GM19023 (cell line): ENCODE results near the gene SET.

Experiments
- ATAC-seq: cut with Tn5 transposase; IDR thresholded peaks from one replicate; pipeline ENCODE4 v1.9.1; 2021; ENCODE audit warnings: mild to moderate bottlenecking, moderate library complexity; ENCODE audit not compliant: unreplicated experiment

The SET gene

GRCh38 chr9:128707446-128707845, 18.4 kb downstream of the SET start:
- ATAC-seq = no peak

GRCh38 chr9:128712451-128713410, 23.7 kb downstream of the SET start:
- no peak for ATAC-seq

DNA sequence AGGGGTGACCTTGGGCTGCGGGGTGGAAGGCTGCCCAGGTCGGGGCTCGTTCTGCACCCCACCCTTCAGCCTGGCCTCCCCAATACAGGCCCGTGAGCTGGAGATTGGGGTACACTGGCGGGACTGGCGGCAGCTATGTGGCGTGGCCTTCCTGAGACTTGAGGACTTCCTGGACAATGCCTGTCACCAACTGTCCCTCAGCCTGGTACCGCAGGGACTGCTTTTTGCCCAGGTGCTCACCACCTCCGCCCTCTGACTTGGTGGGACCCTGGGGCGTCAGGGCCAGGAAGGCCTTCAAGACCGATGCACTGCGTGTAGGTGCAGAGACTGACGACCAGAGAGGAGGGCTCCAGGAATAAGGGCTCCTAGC, 24.4 kb downstream of the SET start:
- ATAC-seq = no peak

GRCh38 chr9:128713941-128714573, 25.0 kb downstream of the SET start:
- no peak for ATAC-seq

- ATAC-seq = no peak
Measured at GRCh38 chr9:128714586-128715435, 25.8 kb downstream of the SET start.

DNA sequence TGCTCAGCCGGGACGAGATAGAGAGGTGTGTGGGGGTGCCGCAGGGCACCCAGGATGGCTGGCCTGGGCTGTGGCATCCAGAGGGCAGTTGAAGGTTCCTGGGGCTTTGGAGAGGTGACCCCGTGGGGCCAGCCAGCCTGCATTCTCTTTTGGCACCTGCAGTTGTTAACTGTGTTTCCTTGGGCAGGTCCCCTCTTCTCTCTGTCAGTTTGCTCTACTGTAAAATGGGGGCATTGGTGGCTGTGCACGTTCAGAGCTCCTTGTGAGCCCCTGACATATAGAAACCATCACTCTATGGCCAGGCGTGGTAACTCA, 26.4 kb downstream of the SET start:
- ATAC-seq = no peak

DNA sequence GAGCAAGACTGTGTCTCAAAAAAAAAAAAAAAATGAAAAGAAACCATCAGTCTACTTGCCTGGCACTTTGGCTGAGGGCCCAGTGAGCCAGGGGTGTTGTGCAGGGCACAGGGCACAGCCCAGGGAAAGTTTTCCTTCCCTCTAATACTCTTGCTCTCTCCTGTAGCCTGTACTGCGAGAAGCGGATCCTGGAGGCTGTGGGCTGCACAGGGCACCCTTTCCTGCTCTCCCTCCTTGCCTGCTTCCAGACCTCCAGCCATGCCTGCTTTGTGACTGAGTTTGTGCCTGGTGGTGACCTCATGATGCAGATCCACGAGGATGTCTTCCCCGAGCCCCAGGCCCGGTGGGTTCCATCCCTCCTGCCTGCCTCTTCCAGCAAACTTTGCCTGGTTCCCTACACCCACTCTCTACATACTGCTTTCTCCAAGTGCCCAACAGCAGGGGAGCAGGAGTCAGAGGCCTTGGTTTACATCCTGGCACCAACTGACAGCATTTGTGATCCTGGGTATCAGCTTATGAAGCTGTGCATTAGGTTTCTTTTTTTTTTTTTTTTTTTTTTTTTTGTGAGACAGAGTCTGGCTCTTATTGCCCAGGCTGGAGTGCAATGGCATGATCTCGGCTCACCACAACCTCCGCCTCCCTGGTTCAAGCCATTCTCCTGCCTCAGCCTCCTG, 27.7 kb downstream of the SET start:
- no peak for ATAC-seq

DNA sequence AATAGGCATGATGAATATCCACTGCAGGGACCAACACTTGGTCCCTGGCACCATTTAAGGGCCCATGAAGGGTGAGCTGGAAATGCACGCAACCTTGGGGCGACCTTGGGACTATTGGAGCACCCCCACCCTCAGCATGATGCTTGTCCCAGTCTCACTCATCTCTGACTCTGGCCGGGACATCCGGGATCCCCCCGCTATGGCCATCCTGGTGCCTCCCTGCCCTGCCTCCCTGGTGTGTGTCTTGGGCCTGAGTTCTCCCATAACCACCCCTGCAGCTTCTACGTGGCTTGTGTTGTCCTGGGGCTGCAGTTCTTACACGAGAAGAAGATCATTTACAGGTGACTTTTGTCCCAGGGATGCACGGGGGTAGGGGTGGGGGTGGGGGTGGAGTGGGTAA, 29.0 kb downstream of the SET start:
- ATAC-seq = no peak

- no peak for ATAC-seq
Measured at GRCh38 chr9:128718475-128718874, 29.5 kb downstream of the SET start.

DNA sequence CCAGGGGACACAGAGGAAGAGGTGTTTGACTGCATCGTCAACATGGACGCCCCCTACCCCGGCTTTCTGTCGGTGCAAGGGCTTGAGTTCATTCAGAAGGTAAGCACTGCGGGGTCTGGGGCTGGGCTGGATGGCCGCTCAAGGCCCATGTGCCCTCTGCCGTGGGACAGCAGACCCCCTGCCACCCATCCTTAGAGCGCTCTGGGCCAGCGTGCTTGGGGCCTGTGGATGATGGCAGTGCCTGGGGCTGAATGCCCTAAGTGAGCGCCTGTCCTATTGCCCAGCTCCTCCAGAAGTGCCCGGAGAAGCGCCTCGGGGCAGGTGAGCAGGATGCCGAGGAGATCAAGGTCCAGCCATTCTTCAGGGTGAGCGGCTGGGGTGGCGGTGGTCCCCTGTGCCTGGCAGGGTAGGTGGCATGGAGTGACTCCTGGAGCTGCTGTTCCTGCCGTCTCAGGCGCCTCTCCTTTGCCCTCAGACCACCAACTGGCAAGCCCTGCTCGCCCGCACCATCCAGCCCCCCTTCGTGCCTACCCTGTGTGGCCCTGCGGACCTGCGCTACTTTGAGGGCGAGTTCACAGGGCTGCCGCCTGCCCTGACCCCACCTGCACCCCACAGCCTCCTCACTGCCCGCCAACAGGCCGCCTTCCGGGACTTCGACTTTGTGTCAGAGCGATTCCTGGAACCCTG, 31.0 kb downstream of the SET start:
- no peak for ATAC-seq

DNA sequence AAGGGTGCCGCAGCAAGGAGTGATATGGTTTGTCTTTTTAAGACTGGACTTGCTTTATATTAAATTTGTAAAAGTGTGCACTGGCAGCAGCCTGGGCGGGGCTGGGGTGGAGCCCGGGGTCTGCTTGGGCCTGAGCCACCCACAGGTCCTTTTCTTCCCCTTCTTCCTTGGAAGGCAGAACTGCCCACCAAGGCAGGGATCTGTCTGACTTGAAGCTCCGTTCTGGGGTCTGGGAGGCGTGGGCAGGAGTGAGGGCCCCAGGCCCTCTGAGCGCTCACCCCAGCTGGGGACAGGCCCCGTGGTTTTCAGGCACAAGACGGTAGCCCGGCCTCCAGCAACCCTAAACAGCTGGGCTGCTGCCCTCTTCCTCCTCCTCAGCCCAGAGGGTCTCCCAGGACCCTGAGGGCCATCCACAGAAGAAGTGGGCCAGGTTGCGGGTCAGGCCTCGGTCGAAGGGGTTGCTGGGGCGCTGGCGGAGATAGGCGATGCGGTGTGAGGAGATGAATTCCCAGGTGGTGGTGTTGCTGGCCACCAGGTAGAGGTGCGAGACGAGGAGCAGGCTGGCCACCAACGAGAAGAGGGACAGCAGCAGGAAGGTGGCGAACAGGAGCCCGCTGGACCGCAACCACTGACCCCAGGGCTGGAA, 31.9 kb downstream of the SET start:
- no peak for ATAC-seq

GRCh38 chr9:128721487-128722010, 32.5 kb downstream of the SET start:
- no peak for ATAC-seq

DNA sequence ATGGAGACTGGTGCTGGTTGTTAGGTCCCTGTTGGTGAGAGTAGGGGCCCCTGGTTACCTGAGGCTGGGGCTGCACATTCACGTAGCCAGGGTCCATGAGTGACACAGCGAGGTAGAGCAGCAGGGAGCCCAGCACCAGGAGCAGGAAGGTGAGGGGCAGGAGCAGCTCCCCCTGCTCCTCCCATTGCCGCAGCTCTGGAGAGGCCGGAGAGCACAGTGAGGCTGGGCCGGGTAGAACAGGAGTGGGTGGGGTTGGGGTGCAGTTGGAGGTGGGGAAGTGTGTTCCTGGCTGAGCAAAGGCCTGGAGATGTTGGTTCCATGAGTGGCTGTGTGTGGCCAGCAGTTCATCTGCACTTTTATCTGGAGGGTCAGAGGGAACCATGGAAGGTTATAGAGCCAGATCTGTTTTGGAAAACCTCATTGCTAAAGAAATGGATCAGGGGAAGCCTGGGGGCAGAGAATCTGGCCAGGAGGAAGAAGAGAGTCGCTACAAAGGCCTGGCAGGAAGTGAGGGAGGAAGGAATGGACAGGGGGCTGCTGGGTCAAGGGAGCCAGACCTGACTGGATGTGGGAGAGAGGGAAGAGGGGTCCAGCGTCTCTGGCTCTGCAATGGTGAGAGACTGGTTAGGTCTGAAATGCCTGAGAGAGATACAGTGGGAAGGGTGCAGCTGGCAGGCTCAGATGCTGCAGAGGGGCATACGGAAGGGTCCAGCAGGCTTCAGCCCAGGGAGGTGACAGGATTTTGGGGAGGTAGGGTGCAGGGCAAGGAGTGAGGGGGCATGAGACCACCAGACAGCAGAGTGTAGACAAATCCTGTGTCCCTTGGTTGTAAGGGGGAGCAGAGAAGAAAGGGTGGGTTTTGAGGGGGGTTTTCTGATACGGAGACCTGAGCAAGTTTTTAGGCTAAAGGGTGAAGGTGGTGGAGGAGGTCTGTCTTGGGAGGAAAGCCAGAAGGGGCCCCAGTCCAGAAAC, 33.6 kb downstream of the SET start:
- no peak for ATAC-seq

DNA sequence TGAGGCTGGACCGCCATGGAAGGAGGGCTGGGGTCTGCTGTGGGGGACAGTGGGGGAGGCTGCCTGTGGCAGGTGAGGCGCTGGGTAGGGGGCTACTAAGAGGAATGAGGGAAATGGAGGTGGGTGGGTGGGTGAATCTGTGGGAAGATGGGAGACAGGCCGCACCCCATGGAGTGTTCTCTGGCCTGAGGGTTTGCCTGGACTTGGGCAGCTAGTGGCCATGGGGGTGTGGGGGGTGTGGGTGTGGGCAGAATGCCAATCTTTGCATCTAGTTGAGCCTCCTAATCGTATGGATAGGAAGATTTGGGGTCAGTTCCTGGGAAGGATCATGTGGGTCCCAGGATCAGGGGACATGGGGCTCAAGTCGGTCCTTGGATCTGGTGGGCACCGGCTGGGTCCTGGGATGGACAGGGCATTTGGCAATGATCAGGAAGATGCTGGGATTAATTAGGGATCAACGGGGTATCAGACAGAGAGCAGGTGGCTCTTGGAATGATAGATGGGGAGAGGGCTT, 34.4 kb downstream of the SET start:
- no peak for ATAC-seq

- peak; percentile 95 for ATAC-seq
Measured at GRCh38 chr9:128723866-128724743, 35.1 kb downstream of the SET start, which contains the start of gene ZDHHC12. TSS of gene ZDHHC12 (minus strand) at chr9:128724127. CDS start at chr9:128724093, 34 bp downstream.

DNA sequence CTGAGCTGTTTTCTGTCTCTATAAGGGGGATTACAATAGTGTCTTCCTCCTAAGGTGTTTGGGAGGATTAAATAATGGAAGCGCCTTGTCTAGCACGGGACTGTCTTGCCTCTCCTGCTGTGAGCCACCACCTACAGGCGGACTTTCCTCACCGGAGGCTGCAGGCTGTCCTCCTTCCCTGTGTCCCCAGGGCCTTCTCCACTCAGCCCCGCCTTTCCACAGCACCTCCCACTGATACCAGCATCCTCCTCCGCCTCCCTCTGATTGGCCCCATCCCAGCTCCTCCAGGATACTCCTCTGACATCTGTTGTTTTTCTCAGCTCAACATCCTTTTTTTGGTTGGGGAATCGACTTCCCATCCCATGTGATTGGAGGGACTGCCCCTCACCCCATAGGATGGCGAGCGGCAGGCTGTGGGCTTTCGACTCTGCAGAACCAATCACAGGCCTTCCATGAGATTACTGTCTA, 35.8 kb downstream of the SET start:
- no peak for ATAC-seq

GRCh38 chr9:128727640-128728248, 38.7 kb downstream of the SET start:
- no peak for ATAC-seq
